ENCODE data around the gene SHC4. TPM values are rescaled to one million over a fixed set of nuclear protein-coding genes. Genes with fewer than 3 reads are reported as not detected.

Gene SHC4
- total and polyA plus RNA-seq, 2 of the 13 experiments (the other 11 are each of a cell fraction or from before 2014, with no cell fraction given): 0.04 TPM; not detected in 1

- TF ChIP-seq, protein P1, sequence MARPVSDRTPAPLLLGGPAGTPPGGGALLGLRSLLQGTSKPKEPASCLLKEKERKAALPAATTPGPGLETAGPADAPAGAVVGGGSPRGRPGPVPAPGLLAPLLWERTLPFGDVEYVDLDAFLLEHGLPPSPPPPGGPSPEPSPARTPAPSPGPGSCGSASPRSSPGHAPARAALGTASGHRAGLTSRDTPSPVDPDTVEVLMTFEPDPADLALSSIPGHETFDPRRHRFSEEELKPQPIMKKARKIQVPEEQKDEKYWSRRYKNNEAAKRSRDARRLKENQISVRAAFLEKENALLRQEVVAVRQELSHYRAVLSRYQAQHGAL (CRISPR knock-in tag; IDR thresholded peaks at IDR 0.05; ENCODE audit: not compliant biosample characterization): no peak
- TF ChIP-seq, protein P2, sequence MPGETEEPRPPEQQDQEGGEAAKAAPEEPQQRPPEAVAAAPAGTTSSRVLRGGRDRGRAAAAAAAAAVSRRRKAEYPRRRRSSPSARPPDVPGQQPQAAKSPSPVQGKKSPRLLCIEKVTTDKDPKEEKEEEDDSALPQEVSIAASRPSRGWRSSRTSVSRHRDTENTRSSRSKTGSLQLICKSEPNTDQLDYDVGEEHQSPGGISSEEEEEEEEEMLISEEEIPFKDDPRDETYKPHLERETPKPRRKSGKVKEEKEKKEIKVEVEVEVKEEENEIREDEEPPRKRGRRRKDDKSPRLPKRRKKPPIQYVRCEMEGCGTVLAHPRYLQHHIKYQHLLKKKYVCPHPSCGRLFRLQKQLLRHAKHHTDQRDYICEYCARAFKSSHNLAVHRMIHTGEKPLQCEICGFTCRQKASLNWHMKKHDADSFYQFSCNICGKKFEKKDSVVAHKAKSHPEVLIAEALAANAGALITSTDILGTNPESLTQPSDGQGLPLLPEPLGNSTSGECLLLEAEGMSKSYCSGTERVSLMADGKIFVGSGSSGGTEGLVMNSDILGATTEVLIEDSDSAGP (CRISPR knock-in tag; IDR thresholded peaks at IDR 0.05; ENCODE audit: borderline replicate concordance): no peak
- TF ChIP-seq SALL1 (CRISPR knock-in tag; IDR thresholded peaks at IDR 0.05): no peak
- TF ChIP-seq SNRNP70 (IDR thresholded peaks at IDR 0.05; ENCODE audit: low read depth, low read length): no peak
- TF ChIP-seq ZNF674 (CRISPR knock-in tag; IDR thresholded peaks at IDR 0.05; ENCODE audit: low read depth): no peak
- no peak for TF ChIP-seq RARG (CRISPR knock-in tag; IDR thresholded peaks at IDR 0.05; ENCODE audit: low read depth)
- TF ChIP-seq AHR (CRISPR knock-in tag; IDR thresholded peaks at IDR 0.05): no peak
- TF ChIP-seq NPAS2 (CRISPR knock-in tag; IDR thresholded peaks at IDR 0.05; ENCODE audit: borderline replicate concordance): no peak
- TF ChIP-seq TFAP4 (IDR thresholded peaks at IDR 0.05; ENCODE audit: borderline replicate concordance, low read depth): no peak
- TF ChIP-seq, protein P3, sequence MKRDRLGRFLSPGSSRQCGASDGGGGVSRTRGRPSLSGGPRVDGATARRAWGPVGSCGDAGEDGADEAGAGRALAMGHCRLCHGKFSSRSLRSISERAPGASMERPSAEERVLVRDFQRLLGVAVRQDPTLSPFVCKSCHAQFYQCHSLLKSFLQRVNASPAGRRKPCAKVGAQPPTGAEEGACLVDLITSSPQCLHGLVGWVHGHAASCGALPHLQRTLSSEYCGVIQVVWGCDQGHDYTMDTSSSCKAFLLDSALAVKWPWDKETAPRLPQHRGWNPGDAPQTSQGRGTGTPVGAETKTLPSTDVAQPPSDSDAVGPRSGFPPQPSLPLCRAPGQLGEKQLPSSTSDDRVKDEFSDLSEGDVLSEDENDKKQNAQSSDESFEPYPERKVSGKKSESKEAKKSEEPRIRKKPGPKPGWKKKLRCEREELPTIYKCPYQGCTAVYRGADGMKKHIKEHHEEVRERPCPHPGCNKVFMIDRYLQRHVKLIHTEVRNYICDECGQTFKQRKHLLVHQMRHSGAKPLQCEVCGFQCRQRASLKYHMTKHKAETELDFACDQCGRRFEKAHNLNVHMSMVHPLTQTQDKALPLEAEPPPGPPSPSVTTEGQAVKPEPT (CRISPR knock-in tag; IDR thresholded peaks at IDR 0.05; ENCODE audit: low read depth): no peak
These were observed 63.9 kb downstream of the SHC4 start (continued) for GRCh38 chr15:48899793-48900192.
